Activated CD4-positive, alpha-beta T cell treated with anti-CD3 and anti-CD28 coated beads for 36 hours (primary cell): ENCODE data around the gene RCL1. TPM values are rescaled to one million over a fixed set of nuclear protein-coding genes. Genes with fewer than 3 reads are reported as not detected.
A peak's percentile ranks its signal among the peaks of the same experiment; 100 is the strongest.

ENCODE experiments used
- ATAC-seq: fragments of 200-7000 bp; cut with Tn5 transposase; one replicate; pipeline ENCODE4 v1.10.0; 2021; ENCODE audit warnings: mild to moderate bottlenecking, moderate library complexity
- CTCF ChIA-PET: fragments of 350-600 bp; sonication (Branson Sonifier 250); formaldehyde crosslinking; loops from one replicate; lab custom pipeline; 2021; ENCODE audit warnings: antibody characterized with exemption; lab: Charles Lee
- POLR2A ChIA-PET: fragments of 350-600 bp; sonication (Branson Sonifier 250); formaldehyde crosslinking; loops from one replicate; lab custom pipeline; 2021; ENCODE audit warnings: antibody characterized with exemption, inconsistent platforms; lab: Charles Lee
- DNase-seq: peaks from one replicate; pipeline ENCODE4 v3.0.0-alpha.2; 2020
- H3K27ac Mint-ChIP-seq: one replicate; pipeline ENCODE4 v1.8.0; 2021; ENCODE audit warnings: mixed read lengths
- H3K27me3 Mint-ChIP-seq: one replicate; pipeline ENCODE4 v1.8.0; 2021; ENCODE audit warnings: mixed read lengths
- H3K36me3 Mint-ChIP-seq: one replicate; pipeline ENCODE4 v1.8.0; 2021; ENCODE audit warnings: low read depth, mixed read lengths
- H3K4me1 Mint-ChIP-seq: one replicate; pipeline ENCODE4 v1.8.0; 2021; ENCODE audit warnings: mixed read lengths
- H3K4me3 Mint-ChIP-seq: one replicate; pipeline ENCODE4 v1.8.0; 2021; ENCODE audit warnings: mild to moderate bottlenecking, moderate library complexity, mixed read lengths
- H3K9me3 Mint-ChIP-seq: one replicate; pipeline ENCODE4 v1.8.0; 2021; ENCODE audit warnings: low read depth, mixed read lengths
- intact Hi-C, 2 experiments: fragments of 100-400 bp; cut with DNase I in 1 of 2; cut with micrococcal nuclease in 1 of 2; formaldehyde crosslinking; loops; one replicate each; pipeline versions ENCODE4 v1.14.2 to v1.15.1; 2022 to 2024; cut with DNase I, micrococcal nuclease
- total RNA-seq, 2 experiments: library from RNA; stranded (reverse); gene quantifications; one replicate each; pipeline ENCODE4 v1.2.3, GENCODE V29; 2021

The RCL1 gene
- total RNA-seq, 2 experiments from 2014 or later, result 27.0 to 36.4 TPM

GRCh38 chr9:4796530-4796929 is 3.8 kb downstream of the RCL1 start:
- CTCF ChIA-PET, result interaction anchor here (0.8 to 3.6 kb wide), 5 partner anchors 11 to 46 kb away, joined by 3 to 21 read pairs (median 6); no protein-coding TSS in a partner anchor
- no peak overlapping the region for H3K27ac Mint-ChIP-seq
- H3K4me3 Mint-ChIP-seq, result no peak overlapping the region
- intact Hi-C loops, result loop anchor here in 1 of 2 experiments (5.0 kb wide), 1 partner anchor 34 kb away; no protein-coding TSS in a partner anchor
- peaks cover 49% of the 10 kb centered on the region for H3K4me1 Mint-ChIP-seq
- ATAC-seq, result no peak
- H3K9me3 Mint-ChIP-seq, result no peaks in the 10 kb centered on the region
- H3K36me3 Mint-ChIP-seq, result peaks cover 7% of the 10 kb centered on the region
- no peaks in the 10 kb centered on the region for H3K27me3 Mint-ChIP-seq
- POLR2A ChIA-PET, result no interaction called here
- no peak for DNase-seq

GRCh38 chr9:4796988-4797853 is 4.5 kb downstream of the RCL1 start:
- H3K9me3 Mint-ChIP-seq, result no peaks in the 10 kb centered on the region
- H3K27me3 Mint-ChIP-seq, result no peaks in the 10 kb centered on the region
- no peak overlapping the region for H3K27ac Mint-ChIP-seq
- H3K36me3 Mint-ChIP-seq, result peaks cover 7% of the 10 kb centered on the region
- no peak overlapping the region for H3K4me3 Mint-ChIP-seq
- ATAC-seq (no peak), DNase-seq (peak; percentile 22)
- ChIA-PET POLR2A (no interaction called here), CTCF (interaction anchor here (0.5 to 3.6 kb wide), 7 partner anchors 11 to 55 kb away, joined by 3 to 21 read pairs (median 3); no protein-coding TSS in a partner anchor)
- intact Hi-C loops, result loop anchor here in 1 of 2 experiments (5.0 kb wide), 1 partner anchor 35 kb away; no protein-coding TSS in a partner anchor
- H3K4me1 Mint-ChIP-seq, result peaks cover 44% of the 10 kb centered on the region

GRCh38 chr9:4797854-4798150 is 5.1 kb downstream of the RCL1 start:
- H3K27me3 Mint-ChIP-seq, result no peaks in the 10 kb centered on the region
- H3K4me1 Mint-ChIP-seq, result peaks cover 43% of the 10 kb centered on the region
- H3K27ac Mint-ChIP-seq, result no peak overlapping the region
- H3K9me3 Mint-ChIP-seq, result no peaks in the 10 kb centered on the region
- ChIA-PET POLR2A (interaction anchor here (0.7 kb wide), 1 partner anchor 186 kb away, joined by 3 read pairs; no protein-coding TSS in a partner anchor), CTCF (interaction anchor here (0.7 to 3.6 kb wide), 6 partner anchors 10 to 55 kb away, joined by 3 to 21 read pairs (median 4); no protein-coding TSS in a partner anchor)
- intact Hi-C loops, result loop anchor here in 1 of 2 experiments (5.0 kb wide), 1 partner anchor 36 kb away; no protein-coding TSS in a partner anchor
- no peak for ATAC-seq
- H3K4me3 Mint-ChIP-seq, result no peak overlapping the region
- no peak for DNase-seq
- H3K36me3 Mint-ChIP-seq, result peaks cover 7% of the 10 kb centered on the region

DNA sequence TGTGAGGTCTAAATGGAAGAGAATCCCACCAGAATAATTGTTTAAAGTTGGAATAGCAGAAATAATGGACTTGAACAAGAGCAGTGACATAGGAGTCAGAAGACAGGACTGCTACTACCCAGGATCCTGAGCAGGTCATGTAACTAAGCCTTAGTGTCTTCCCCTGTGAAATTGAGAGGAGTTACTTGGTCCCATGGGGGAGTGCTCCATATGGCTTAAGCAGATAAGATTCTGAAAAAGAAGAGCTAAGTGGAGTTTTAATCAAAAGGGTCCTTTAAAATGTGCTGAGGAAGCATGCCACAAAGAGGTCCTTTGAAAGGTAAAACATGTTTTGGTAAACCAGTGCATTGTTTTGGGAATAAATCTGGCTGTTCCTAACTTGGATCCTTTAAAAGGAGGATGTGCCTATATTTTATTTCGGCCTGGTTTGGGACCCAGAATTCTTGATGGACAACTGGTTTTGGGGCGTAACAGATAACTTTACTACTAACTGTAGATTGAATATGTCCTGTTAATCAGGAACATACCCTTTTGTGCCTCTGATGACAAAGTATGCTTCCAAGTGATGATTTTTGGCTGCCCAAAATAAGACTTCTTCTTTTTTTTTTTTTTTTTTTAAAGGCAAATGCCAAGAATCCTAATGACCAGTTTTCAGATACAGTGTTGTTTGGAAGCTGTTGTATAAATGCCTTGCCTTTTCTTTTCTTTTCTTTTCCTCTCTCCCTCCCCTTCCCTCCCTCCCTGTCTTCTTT is 5.7 kb downstream of the RCL1 start:
- Mint-ChIP-seq H3K4me1 (peaks cover 43% of the 10 kb centered on the region), H3K9me3 (no peaks in the 10 kb centered on the region), H3K4me3 (no peak overlapping the region), H3K27ac (peak overlapping the region; percentile 1), H3K27me3 (no peaks in the 10 kb centered on the region), H3K36me3 (peaks cover 12% of the 10 kb centered on the region)
- intact Hi-C loops, result loop anchor here in 1 of 2 experiments (5.0 kb wide), 1 partner anchor 36 kb away; no protein-coding TSS in a partner anchor
- ChIA-PET CTCF (interaction anchor here (0.7 to 3.6 kb wide), 6 partner anchors 10 to 54 kb away, joined by 3 to 21 read pairs (median 3); no protein-coding TSS in a partner anchor), POLR2A (interaction anchor here (0.7 kb wide), 1 partner anchor 185 kb away, joined by 3 read pairs; no protein-coding TSS in a partner anchor)
- ATAC-seq (no peak), DNase-seq (no peak)

- peaks cover 18% of the 10 kb centered on the region for H3K36me3 Mint-ChIP-seq
- ChIA-PET CTCF (interaction anchor here (0.7 kb wide), 1 partner anchor 39 kb away, joined by 3 read pairs; no protein-coding TSS in a partner anchor), POLR2A (no interaction called here)
- no peak overlapping the region for H3K4me3 Mint-ChIP-seq
- peaks cover 41% of the 10 kb centered on the region for H3K4me1 Mint-ChIP-seq
- H3K27ac Mint-ChIP-seq, result no peak overlapping the region
- ATAC-seq (no peak), DNase-seq (no peak)
- H3K27me3 Mint-ChIP-seq, result no peaks in the 10 kb centered on the region
- intact Hi-C loops, result loop anchor here in 1 of 2 experiments (5.0 kb wide), 1 partner anchor 37 kb away; no protein-coding TSS in a partner anchor
- H3K9me3 Mint-ChIP-seq, result peaks cover 3% of the 10 kb centered on the region
Measured at GRCh38 chr9:4799033-4799430, 6.3 kb downstream of the RCL1 start.

DNA sequence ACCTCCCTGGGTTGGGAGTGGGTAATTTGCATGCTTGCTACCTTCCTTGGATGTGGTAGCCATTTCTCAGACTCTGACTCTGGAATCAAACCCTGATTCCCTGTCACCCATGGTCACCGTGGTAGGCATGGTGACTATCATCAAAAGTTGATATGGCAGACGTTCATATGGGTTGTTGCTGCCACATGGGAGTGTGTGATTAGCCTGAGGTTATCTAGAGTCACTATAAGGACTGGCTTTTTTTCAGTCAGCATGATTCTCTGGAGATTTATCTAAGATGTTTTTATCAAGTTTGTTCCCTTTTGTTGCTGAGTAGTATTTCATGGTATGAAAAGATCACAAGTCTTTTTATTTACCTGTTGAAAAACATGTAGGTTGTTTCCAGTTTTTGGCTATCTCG is 7.0 kb downstream of the RCL1 start:
- POLR2A ChIA-PET, result interaction anchor here (0.6 kb wide), 1 partner anchor 50 kb away, joined by 3 read pairs; no protein-coding TSS in a partner anchor
- ATAC-seq (no peak), DNase-seq (no peak)
- H3K27me3 Mint-ChIP-seq, result no peaks in the 10 kb centered on the region
- no peak overlapping the region for H3K27ac Mint-ChIP-seq
- intact Hi-C loops, result loop anchor here (5.0 to 10.0 kb wide), 2 partner anchors 37 to 65 kb away; no protein-coding TSS in a partner anchor
- H3K9me3 Mint-ChIP-seq, result peaks cover 4% of the 10 kb centered on the region
- H3K4me3 Mint-ChIP-seq, result no peak overlapping the region
- H3K36me3 Mint-ChIP-seq, result peaks cover 22% of the 10 kb centered on the region
- H3K4me1 Mint-ChIP-seq, result peaks cover 35% of the 10 kb centered on the region
- CTCF ChIA-PET, result no interaction called here

- POLR2A ChIA-PET, result interaction anchor here (0.7 kb wide), 1 partner anchor 378 kb away, joined by 3 read pairs; no protein-coding TSS in a partner anchor
Measured at GRCh38 chr9:4801156-4801555, 8.4 kb downstream of the RCL1 start.

DNA sequence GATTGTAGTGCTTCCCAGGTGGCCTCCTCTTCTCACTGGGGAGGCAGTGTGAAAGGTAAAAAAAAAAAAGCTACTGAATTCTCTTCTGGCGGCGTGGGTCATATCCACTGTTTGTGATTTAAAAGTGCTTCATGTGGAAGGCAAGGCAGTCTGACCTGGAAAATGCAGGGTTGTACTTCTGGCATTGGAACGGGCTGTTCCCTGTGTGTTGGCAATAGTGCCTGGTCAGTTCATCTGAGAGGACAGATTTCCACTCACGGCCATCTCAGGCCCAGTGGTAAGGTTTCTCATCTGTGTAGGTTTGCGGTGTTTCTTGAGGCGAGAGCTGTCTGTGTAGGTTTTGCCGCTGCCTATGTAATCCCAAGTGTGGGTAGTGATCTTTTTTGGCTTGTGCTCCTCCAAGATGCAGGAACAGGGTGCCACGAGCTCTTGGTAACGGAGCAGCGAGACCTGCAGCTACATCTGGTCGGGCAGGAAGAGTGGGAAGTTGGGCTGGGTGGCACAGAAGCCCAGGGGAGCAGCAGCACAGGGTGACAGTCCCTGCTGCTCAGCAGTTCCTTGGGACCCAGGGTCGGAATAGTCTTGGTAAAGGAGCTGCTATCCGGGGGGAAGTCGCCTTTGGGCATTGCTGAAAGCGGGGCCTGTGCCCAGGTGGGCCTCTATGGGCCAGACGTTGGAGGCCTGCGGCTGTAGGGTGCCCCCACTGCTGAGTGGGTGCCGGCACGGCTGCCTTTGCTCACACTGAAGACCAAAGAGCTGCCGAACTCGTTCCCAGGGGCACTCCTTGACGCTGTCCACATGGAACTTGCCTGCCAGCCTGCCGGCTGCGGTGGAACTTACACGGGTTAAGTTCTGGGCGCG is 11.2 kb downstream of the RCL1 start:
- no peak for DNase-seq
- Mint-ChIP-seq H3K27ac (no peak overlapping the region), H3K4me3 (no peak overlapping the region), H3K4me1 (peaks cover 20% of the 10 kb centered on the region), H3K36me3 (peaks cover 41% of the 10 kb centered on the region), H3K27me3 (no peaks in the 10 kb centered on the region), H3K9me3 (peaks cover 22% of the 10 kb centered on the region)
- intact Hi-C loops, result loop anchor here in 1 of 2 experiments (10.0 kb wide), 1 partner anchor 61 kb away; no protein-coding TSS in a partner anchor
- no peak for ATAC-seq
- CTCF ChIA-PET, result interaction anchor here (0.5 to 1.4 kb wide), 3 partner anchors 9 to 384 kb away, joined by 3 to 4 read pairs (median 3); no protein-coding TSS in a partner anchor
- POLR2A ChIA-PET, result no interaction called here

More at GRCh38 chr9:4801156-4801555, 8.4 kb downstream of the RCL1 start:
- Mint-ChIP-seq H3K4me3 (no peak overlapping the region), H3K4me1 (peaks cover 23% of the 10 kb centered on the region), H3K36me3 (peaks cover 27% of the 10 kb centered on the region), H3K27me3 (no peaks in the 10 kb centered on the region), H3K27ac (no peak overlapping the region), H3K9me3 (peaks cover 11% of the 10 kb centered on the region)
- DNase-seq, result no peak
- CTCF ChIA-PET, result no interaction called here
- intact Hi-C loops, result loop anchor here in 1 of 2 experiments (10.0 kb wide), 1 partner anchor 64 kb away; no protein-coding TSS in a partner anchor
- ATAC-seq, result no peak

DNA sequence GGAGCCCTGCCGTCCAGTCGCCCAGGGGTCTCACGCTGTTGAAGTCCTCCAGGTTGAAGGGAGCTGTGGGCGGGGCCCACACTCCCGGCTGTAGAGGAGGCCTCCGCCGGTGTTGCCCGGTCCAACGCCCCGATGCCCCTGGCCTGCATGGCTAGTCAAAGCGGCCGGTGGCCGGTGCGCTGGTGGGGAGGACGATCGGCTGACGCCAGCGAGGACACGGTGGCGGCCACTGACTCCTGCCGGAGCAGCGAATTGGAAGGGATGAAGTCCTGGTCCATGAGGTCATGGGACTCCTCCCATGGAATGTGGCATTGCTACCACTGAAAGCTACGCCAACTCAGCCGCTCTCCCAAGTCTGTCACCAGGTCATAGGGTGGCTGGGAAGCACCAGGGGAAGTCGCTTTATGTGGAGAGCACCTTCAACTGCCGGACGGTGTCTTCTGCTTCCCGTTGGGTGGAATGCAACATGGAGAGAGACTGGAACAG is 11.8 kb downstream of the RCL1 start:
- peaks cover 46% of the 10 kb centered on the region for H3K36me3 Mint-ChIP-seq
- H3K27me3 Mint-ChIP-seq, result no peaks in the 10 kb centered on the region
- intact Hi-C loops, result loop anchor here in 1 of 2 experiments (10.0 kb wide), 1 partner anchor 60 kb away; no protein-coding TSS in a partner anchor
- H3K27ac Mint-ChIP-seq, result no peak overlapping the region
- CTCF ChIA-PET, result interaction anchor here (0.5 to 1.4 kb wide), 3 partner anchors 8 to 383 kb away, joined by 3 to 4 read pairs (median 3); no protein-coding TSS in a partner anchor
- POLR2A ChIA-PET, result no interaction called here
- ATAC-seq (no peak), DNase-seq (no peak)
- H3K4me1 Mint-ChIP-seq, result peaks cover 16% of the 10 kb centered on the region
- H3K4me3 Mint-ChIP-seq, result no peak overlapping the region
- peaks cover 22% of the 10 kb centered on the region for H3K9me3 Mint-ChIP-seq
